ENCODE measurements around the gene FAF1. TPM values are rescaled to one million over a fixed set of nuclear protein-coding genes. Genes with fewer than 3 reads are reported as not detected.
A peak's percentile ranks its signal among the peaks of the same experiment; 100 is the strongest.

Gene FAF1
- total RNA-seq, 1 experiment from 2014 or later = 14.7 TPM

- intact Hi-C loops (cut with micrococcal nuclease) = loop anchor here (1.0 kb wide), 1 partner anchor 11 kb away; the partner anchor contains the start of gene FAF1
- POLR2A ChIA-PET (ENCODE audit: unreplicated experiment) = interaction anchor here (0.6 to 0.9 kb wide), 2 partner anchors 117 to 220 kb away, joined by 3 to 4 read pairs; no protein-coding TSS in a partner anchor
- no TSS peak for BruUV-seq (replicated peaks)
Measured at GRCh38 chr1:50970931-50971582, 11.0 kb upstream of the FAF1 start.

GRCh38 chr1:50970509-50970887, 10.4 kb upstream of the FAF1 start:
- TSS peak; percentile 80 for BruUV-seq (replicated peaks)
- no peaks in the 10 kb centered on the region for H3K36me3 ChIP-seq (ENCODE audit: low read depth, low read length)
- H3K4me2 ChIP-seq (ENCODE audit: low read length) = peak overlapping the region; percentile 95
- DNase-seq = peak; percentile 34
- ATAC-seq = no peak
- ChIA-PET CTCF (interaction anchor here (0.7 to 1.0 kb wide), 2 partner anchors 10 to 118 kb away, joined by 3 read pairs; no protein-coding TSS in a partner anchor), POLR2A (ENCODE audit: unreplicated experiment) (interaction anchor here (0.6 to 2.3 kb wide), 3 partner anchors 8 to 221 kb away, joined by 3 to 9 read pairs (median 4); no protein-coding TSS in a partner anchor)
- peak overlapping the region; percentile 84 for H3K27ac ChIP-seq (ENCODE audit: low read length)
- peaks cover 86% of the 10 kb centered on the region for H3K79me2 ChIP-seq (ENCODE audit: low read length)
- no peaks in the 10 kb centered on the region for H3F3A ChIP-seq (ENCODE audit: low read length, unreplicated experiment)
- TF ChIP-seq EZH2 (IDR thresholded peaks at IDR 0.05; ENCODE audit: low read length, unreplicated experiment) = no peak
- no peak for TF ChIP-seq EZH2phosphoT487 (IDR thresholded peaks at IDR 0.05; ENCODE audit: borderline replicate concordance, low read length)
- TF ChIP-seq CTCF (conservative IDR thresholded peaks at IDR 0.05; ENCODE audit: low read depth, low read length) = no peak
- H3K9me2 ChIP-seq (replicated peaks; ENCODE audit: low read length) = no peaks in the 10 kb centered on the region
- H4K20me1 ChIP-seq (ENCODE audit: low read length) = no peaks in the 10 kb centered on the region; the same call in 1 of the 2 replicates
- H3K9me3 ChIP-seq (ENCODE audit: low read length) = no peaks in the 10 kb centered on the region
- H3K4me1 ChIP-seq (ENCODE audit: insufficient read depth, low read length) = peaks cover 31% of the 10 kb centered on the region
- intact Hi-C loops (cut with micrococcal nuclease) = loop anchor here (1.0 kb wide), 1 partner anchor 10 kb away; the partner anchor contains the start of gene FAF1
- peak overlapping the region; percentile 93 for H3K4me3 ChIP-seq (ENCODE audit: low read length)
- no peaks in the 10 kb centered on the region for H3K27me3 ChIP-seq (ENCODE audit: low read length)
- H2AFZ ChIP-seq (ENCODE audit: low read length) = peak overlapping the region; percentile 67
- H3K9ac ChIP-seq (ENCODE audit: low read length) = peak overlapping the region; percentile 93

More at GRCh38 chr1:50970931-50971582, 11.0 kb upstream of the FAF1 start:
- H2AFZ ChIP-seq (ENCODE audit: low read length) = 0 out of 2 replicates have a peak overlapping the region, but pooled peaks have one; percentile 67
- H3K9ac ChIP-seq (ENCODE audit: low read length) = peak overlapping the region; percentile 93
- ATAC-seq = no peak
- H3K4me2 ChIP-seq (ENCODE audit: low read length) = peak overlapping the region; percentile 95
- TF ChIP-seq EZH2 (IDR thresholded peaks at IDR 0.05; ENCODE audit: low read length, unreplicated experiment) (no peak), CTCF (conservative IDR thresholded peaks at IDR 0.05; ENCODE audit: low read depth, low read length) (no peak)
- CTCF ChIA-PET = interaction anchor here (0.7 kb wide), 1 partner anchor 10 kb away, joined by 3 read pairs; no protein-coding TSS in a partner anchor
- H3K27ac ChIP-seq (ENCODE audit: low read length) = peak overlapping the region; percentile 84
- H3K36me3 ChIP-seq (ENCODE audit: low read depth, low read length) = no peaks in the 10 kb centered on the region
- peaks cover 35% of the 10 kb centered on the region for H3K4me1 ChIP-seq (ENCODE audit: insufficient read depth, low read length)
- H3K9me2 ChIP-seq (replicated peaks; ENCODE audit: low read length) = no peaks in the 10 kb centered on the region
- H3F3A ChIP-seq (ENCODE audit: low read length, unreplicated experiment) = no peaks in the 10 kb centered on the region
- H3K9me3 ChIP-seq (ENCODE audit: low read length) = no peaks in the 10 kb centered on the region
- no peaks in the 10 kb centered on the region for H3K27me3 ChIP-seq (ENCODE audit: low read length)
- H3K4me3 ChIP-seq (ENCODE audit: low read length) = peak overlapping the region; percentile 93
- H3K79me2 ChIP-seq (ENCODE audit: low read length) = peaks cover 91% of the 10 kb centered on the region
- H4K20me1 ChIP-seq (ENCODE audit: low read length) = no peaks in the 10 kb centered on the region; the same call in 1 of the 2 replicates
- DNase-seq = peak; percentile 44

All from PC-3 (cell line).